Measurements from ENCODE around the gene MFAP4.

The MFAP4 gene

GRCh38 chr17:19386974-19387920 lies at the start of gene MFAP4:
MFAP4 (minus strand) TSS chr17:19387190; CDS start chr17:19387155, 35 bp downstream.
- DNase-seq: no peak

- no peak for DNase-seq
Measured at GRCh38 chr17:19433727-19434340, 46.8 kb upstream of the MFAP4 start.

GRCh38 chr17:19433255-19433654 lies 46.3 kb upstream of the MFAP4 start:
- DNase-seq: no peak

- no peak for DNase-seq
Measured at GRCh38 chr17:19431691-19432090, 44.7 kb upstream of the MFAP4 start.

- DNase-seq: no peak
Measured at GRCh38 chr17:19426631-19427030, 39.6 kb upstream of the MFAP4 start.

- DNase-seq: no peak
Measured at GRCh38 chr17:19424934-19425868, 38.2 kb upstream of the MFAP4 start.

GRCh38 chr17:19421926-19422325 lies 34.9 kb upstream of the MFAP4 start:
- no peak for DNase-seq

GRCh38 chr17:19421219-19421618 lies 34.2 kb upstream of the MFAP4 start:
- DNase-seq: no peak

GRCh38 chr17:19418251-19418992 lies 31.4 kb upstream of the MFAP4 start:
- peak; percentile 8 for DNase-seq

GRCh38 chr17:19417611-19418010 lies 30.6 kb upstream of the MFAP4 start:
- DNase-seq: no peak

GRCh38 chr17:19415806-19416775 lies 29.1 kb upstream of the MFAP4 start:
- no peak for DNase-seq

- no peak for DNase-seq
Measured at GRCh38 chr17:19415311-19415710, 28.3 kb upstream of the MFAP4 start.

- DNase-seq: no peak
Measured at GRCh38 chr17:19414396-19415280, 27.6 kb upstream of the MFAP4 start.

- no peak for DNase-seq
Measured at GRCh38 chr17:19413761-19414160, 26.8 kb upstream of the MFAP4 start.

- DNase-seq: no peak
Measured at GRCh38 chr17:19412984-19413383, 26.0 kb upstream of the MFAP4 start.

- DNase-seq: no peak
Measured at GRCh38 chr17:19412510-19412909, 25.5 kb upstream of the MFAP4 start.

- DNase-seq: no peak
Measured at GRCh38 chr17:19411631-19412030, 24.6 kb upstream of the MFAP4 start.

GRCh38 chr17:19410875-19411620 lies 24.1 kb upstream of the MFAP4 start, which contains the start of gene RNF112:
RNF112 (plus strand) TSS chr17:19411232; CDS start chr17:19411409, 177 bp downstream.
- no peak for DNase-seq

- no peak for DNase-seq
Measured at GRCh38 chr17:19410091-19410490, 23.1 kb upstream of the MFAP4 start.
